ENCODE data around the gene CAMTA2.

Gene CAMTA2

DNA sequence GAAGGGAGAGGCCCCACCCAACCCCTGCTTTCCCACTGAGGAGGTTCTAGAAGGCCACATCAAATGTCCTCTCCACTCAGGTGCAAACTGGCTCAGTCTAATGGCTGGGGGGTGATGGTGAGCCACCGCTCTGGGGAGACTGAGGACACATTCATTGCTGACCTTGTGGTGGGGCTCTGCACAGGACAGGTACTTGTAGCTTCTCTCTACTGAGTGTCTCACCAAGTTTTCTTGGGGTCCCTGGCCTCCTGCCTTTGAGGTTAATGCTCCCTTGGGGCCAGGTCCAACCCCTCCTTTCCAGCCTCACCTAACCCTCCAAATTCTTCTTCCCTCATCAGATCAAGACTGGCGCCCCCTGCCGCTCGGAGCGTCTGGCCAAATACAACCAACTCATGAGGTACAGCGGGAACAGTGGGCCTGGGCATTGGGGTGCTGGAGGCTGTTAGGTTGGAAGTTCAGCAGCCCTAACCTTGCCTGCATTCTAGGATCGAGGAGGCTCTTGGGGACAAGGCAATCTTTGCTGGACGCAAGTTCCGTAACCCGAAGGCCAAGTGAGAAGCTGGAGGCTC is 30.9 kb downstream of the CAMTA2 start:
- Mint-ChIP-seq H3K36me3 (ENCODE audit: insufficient read depth) (peaks cover 18% of the 10 kb centered on the region), H3K9me3 (no peaks in the 10 kb centered on the region), H3K4me1 (peaks cover 12% of the 10 kb centered on the region), H3K4me3 (no peak overlapping the region), H3K27me3 (no peaks in the 10 kb centered on the region), H3K27ac (ENCODE audit: low read depth) (peak overlapping the region; percentile 29)
- ATAC-seq (replicated peaks; ENCODE audit: extremely low read depth, poor library complexity, severe bottlenecking), result no peak
- no peak for DNase-seq (ENCODE audit: low spot score in 2 of 2)

DNA sequence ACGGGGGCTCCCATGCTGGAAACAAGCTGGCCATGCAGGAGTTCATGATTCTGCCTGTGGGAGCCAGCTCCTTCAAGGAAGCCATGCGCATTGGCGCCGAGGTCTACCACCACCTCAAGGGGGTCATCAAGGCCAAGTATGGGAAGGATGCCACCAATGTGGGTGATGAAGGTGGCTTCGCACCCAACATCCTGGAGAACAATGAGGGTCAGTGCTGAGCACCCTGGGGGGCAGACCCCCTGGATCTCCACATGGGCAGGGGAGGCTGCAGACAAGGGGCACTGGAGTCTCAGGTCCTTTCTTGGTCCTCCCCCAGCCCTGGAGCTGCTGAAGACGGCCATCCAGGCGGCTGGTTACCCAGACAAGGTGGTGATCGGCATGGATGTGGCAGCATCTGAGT is 32.4 kb downstream of the CAMTA2 start:
- H3K4me3 Mint-ChIP-seq, result no peak overlapping the region
- H3K27me3 Mint-ChIP-seq, result no peaks in the 10 kb centered on the region
- DNase-seq (ENCODE audit: low spot score in 2 of 2), result no peak
- H3K9me3 Mint-ChIP-seq, result no peaks in the 10 kb centered on the region
- peaks cover 19% of the 10 kb centered on the region for H3K36me3 Mint-ChIP-seq (ENCODE audit: insufficient read depth)
- no peak for ATAC-seq (replicated peaks; ENCODE audit: extremely low read depth, poor library complexity, severe bottlenecking)
- H3K4me1 Mint-ChIP-seq, result peaks cover 18% of the 10 kb centered on the region
- no peak overlapping the region for H3K27ac Mint-ChIP-seq (ENCODE audit: low read depth)

DNA sequence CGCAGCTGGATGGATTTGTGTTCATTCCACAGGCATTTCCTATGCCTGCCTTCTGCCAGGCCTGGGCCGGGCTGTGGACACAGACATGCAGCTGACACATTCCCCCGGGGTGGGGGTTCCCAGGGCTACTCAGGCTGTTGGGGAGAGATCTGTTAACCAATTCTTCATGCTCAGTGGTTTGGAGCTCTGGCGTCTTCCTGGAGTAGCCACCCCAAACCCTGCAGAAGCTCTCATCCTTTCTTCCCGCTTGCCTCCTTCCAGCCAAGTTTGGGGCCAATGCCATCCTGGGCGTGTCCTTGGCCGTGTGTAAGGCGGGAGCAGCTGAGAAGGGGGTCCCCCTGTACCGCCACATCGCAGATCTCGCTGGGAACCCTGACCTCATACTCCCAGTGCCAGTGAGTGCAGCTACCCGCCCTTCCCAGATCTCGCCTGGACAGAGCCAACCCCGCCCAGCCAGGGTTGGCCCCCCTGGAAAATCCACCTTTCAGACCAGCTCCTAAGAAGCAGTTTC is 34.0 kb downstream of the CAMTA2 start:
- Mint-ChIP-seq H3K4me3 (no peak overlapping the region), H3K36me3 (ENCODE audit: insufficient read depth) (peaks cover 18% of the 10 kb centered on the region), H3K9me3 (no peaks in the 10 kb centered on the region), H3K4me1 (peaks cover 21% of the 10 kb centered on the region), H3K27ac (ENCODE audit: low read depth) (no peak overlapping the region), H3K27me3 (no peaks in the 10 kb centered on the region)
- DNase-seq (ENCODE audit: low spot score in 2 of 2), result no peak
- no peak for ATAC-seq (replicated peaks; ENCODE audit: extremely low read depth, poor library complexity, severe bottlenecking)

DNA sequence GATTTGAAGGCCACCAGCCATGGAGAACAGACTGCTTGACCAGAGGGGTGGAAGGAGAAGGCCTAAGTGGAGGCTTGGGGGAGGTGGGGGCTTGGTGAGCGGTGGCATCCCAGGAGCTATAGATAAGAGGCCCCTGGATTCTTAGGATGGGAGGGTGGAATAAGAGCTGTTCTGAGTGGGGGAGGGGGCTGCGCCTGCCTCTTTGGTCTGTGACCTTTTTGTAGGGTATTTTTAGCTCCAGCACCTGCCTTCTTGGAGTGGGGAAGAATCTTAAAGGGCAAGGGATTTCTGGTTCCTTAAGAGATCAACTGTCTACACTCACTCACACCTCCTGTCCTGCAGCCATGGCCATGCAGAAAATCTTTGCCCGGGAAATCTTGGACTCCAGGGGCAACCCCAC is 36.0 kb downstream of the CAMTA2 start:
- Mint-ChIP-seq H3K9me3 (no peaks in the 10 kb centered on the region), H3K36me3 (ENCODE audit: insufficient read depth) (peaks cover 29% of the 10 kb centered on the region), H3K27me3 (no peaks in the 10 kb centered on the region), H3K4me1 (peaks cover 25% of the 10 kb centered on the region), H3K4me3 (peak overlapping the region; percentile 94), H3K27ac (ENCODE audit: low read depth) (no peak overlapping the region)
- DNase-seq (ENCODE audit: low spot score in 2 of 2) (no peak), ATAC-seq (replicated peaks; ENCODE audit: extremely low read depth, poor library complexity, severe bottlenecking) (no peak)

DNA sequence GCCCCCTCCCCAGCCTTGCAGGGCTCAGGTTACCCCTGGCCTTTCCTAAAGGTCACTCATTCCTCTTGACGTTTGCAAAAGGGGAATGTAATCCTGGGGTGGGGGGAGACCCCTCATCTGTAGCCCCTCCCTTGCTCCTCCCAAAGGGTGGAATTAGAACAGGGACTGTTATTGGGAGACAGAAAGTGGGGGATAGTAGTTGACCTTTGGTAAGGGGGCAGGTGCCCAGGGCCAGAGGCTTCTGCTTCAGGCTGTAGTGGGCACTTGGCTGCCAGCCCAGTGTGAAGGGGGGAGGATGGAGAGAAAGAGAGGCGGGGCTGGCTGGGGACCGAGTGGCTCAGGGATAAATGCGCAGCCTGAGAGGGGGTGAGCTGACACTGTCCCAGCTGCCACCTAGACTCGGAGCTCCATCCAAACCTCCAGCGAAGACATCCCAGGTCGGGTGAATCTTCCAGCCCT is 36.7 kb downstream of the CAMTA2 start, which contains the start of gene ENO3:
ENO3 (plus strand) TSS at position 374 of the 459 bp plus-strand sequence. CDS start 711 bp downstream, outside the sequence.
- Mint-ChIP-seq H3K9me3 (no peaks in the 10 kb centered on the region), H3K36me3 (ENCODE audit: insufficient read depth) (peaks cover 37% of the 10 kb centered on the region), H3K4me3 (peak within 1 kb of the TSS; percentile 94), H3K27ac (ENCODE audit: low read depth) (peak within 1 kb of the TSS; percentile 94), H3K27me3 (no peaks in the 10 kb centered on the region), H3K4me1 (peaks cover 28% of the 10 kb centered on the region)
- DNase-seq (ENCODE audit: low spot score in 2 of 2), result no peak
- ATAC-seq (replicated peaks; ENCODE audit: extremely low read depth, poor library complexity, severe bottlenecking), result no peak

DNA sequence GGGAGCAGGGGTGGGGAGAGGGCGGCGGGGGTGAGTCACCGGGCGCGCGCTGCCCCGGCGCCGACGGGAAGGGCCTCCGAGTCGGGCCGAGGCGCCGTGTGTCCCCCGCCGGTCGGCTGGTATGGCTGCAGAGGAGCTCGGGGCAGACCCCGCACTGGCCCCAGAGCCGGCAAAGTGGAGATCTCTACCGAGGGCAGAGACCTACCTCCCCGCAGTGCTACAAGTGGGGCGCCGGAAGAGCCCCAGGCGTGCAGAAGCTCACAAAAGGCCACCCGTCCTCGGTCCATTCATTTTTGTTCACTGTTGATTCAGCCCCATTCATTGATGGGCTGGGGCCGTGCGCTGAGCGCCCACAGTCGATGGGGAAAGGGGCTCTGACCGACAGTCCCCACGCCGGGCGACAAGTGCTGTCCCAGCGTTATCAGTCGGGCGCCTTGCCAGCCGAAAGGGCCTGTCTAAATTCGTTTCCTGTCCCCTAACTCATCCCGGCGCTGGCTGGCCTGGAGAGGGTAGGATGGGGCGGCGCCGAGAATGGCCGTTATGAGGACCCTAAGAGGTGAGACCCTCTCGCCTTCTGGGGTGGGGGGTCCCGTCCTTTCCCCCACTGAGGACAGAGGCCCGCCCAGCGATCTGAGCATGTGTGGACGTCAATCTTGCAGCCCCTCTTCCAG is 37.3 kb downstream of the CAMTA2 start:
- H3K4me1 Mint-ChIP-seq, result peaks cover 34% of the 10 kb centered on the region
- no peaks in the 10 kb centered on the region for H3K27me3 Mint-ChIP-seq
- H3K9me3 Mint-ChIP-seq, result no peaks in the 10 kb centered on the region
- ATAC-seq (replicated peaks; ENCODE audit: extremely low read depth, poor library complexity, severe bottlenecking) (peak; percentile 3), DNase-seq (ENCODE audit: low spot score in 2 of 2) (no peak)
- H3K36me3 Mint-ChIP-seq (ENCODE audit: insufficient read depth), result peaks cover 42% of the 10 kb centered on the region
- peak overlapping the region; percentile 94 for H3K27ac Mint-ChIP-seq (ENCODE audit: low read depth)
- peak overlapping the region; percentile 94 for H3K4me3 Mint-ChIP-seq

DNA sequence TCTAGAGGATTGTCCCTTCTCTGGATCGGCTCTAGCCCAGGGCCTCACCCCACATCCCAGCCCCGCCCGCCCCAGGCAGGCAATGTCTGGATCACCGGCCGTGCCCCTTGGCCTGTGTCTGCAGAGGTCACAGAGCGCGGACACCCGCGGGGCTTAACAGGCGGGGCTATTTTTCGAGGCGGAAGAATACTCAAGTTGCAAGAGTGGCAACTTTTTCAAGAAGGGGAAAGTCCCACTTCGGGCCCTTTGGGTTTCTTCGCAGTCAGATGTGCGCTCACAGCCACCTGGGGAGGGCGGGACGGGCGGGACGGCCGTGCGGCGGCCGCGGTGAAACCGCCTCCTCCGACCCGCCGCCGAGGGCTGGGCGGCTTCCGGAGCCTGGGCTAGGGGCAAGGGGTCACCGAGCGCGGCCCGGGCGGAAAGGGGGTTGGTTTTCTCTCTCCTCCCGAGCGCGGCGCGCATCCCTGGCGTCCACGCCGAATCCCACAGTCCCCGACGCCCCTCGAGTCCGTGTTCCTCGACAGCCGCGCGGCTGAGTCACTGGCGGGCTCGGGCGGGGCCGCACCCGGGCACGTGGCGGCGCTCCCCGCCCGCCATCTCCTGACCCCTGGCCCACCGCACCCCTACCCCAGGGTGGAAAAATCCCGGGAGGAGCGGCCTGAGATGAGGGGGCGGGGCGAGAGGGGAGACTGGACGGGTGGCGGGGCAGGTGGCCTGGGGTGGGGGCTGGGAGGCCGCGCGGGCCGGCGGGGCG is 38.0 kb downstream of the CAMTA2 start:
- DNase-seq (ENCODE audit: low spot score in 2 of 2) (peak; percentile 62 to 74), ATAC-seq (replicated peaks; ENCODE audit: extremely low read depth, poor library complexity, severe bottlenecking) (peak; percentile 55)
- H3K27me3 Mint-ChIP-seq, result no peaks in the 10 kb centered on the region
- peak overlapping the region; percentile 94 for H3K4me3 Mint-ChIP-seq
- H3K4me1 Mint-ChIP-seq, result peaks cover 41% of the 10 kb centered on the region
- no peaks in the 10 kb centered on the region for H3K9me3 Mint-ChIP-seq
- H3K27ac Mint-ChIP-seq (ENCODE audit: low read depth), result peak overlapping the region; percentile 94
- H3K36me3 Mint-ChIP-seq (ENCODE audit: insufficient read depth), result peaks cover 46% of the 10 kb centered on the region

DNA sequence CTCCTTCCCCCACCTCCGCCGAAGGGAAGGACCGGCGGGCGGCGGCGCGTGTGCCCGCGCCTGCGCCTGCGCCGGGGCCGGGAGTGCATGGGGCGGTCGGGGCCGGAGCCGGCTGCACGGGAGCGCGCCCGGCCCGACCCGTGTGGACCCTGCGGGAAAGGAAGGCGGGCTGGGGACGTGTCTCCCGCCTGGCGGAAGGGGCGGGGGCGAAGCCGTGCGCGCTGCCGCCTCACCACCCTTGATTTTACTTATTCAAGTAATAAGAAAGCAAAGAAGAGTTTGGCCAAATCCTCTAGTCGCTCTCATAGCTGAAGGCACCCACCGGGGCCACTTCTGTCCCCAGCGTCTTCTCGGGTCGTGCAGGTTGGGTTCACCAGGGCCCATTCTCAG is 38.5 kb downstream of the CAMTA2 start:
- ATAC-seq (replicated peaks; ENCODE audit: extremely low read depth, poor library complexity, severe bottlenecking) (peak; percentile 41), DNase-seq (ENCODE audit: low spot score in 2 of 2) (peak; percentile 55 to 74)
- Mint-ChIP-seq H3K9me3 (no peaks in the 10 kb centered on the region), H3K4me1 (peaks cover 47% of the 10 kb centered on the region), H3K36me3 (ENCODE audit: insufficient read depth) (peaks cover 51% of the 10 kb centered on the region), H3K27me3 (no peaks in the 10 kb centered on the region), H3K27ac (ENCODE audit: low read depth) (peak overlapping the region; percentile 94), H3K4me3 (peak overlapping the region; percentile 94)

DNA sequence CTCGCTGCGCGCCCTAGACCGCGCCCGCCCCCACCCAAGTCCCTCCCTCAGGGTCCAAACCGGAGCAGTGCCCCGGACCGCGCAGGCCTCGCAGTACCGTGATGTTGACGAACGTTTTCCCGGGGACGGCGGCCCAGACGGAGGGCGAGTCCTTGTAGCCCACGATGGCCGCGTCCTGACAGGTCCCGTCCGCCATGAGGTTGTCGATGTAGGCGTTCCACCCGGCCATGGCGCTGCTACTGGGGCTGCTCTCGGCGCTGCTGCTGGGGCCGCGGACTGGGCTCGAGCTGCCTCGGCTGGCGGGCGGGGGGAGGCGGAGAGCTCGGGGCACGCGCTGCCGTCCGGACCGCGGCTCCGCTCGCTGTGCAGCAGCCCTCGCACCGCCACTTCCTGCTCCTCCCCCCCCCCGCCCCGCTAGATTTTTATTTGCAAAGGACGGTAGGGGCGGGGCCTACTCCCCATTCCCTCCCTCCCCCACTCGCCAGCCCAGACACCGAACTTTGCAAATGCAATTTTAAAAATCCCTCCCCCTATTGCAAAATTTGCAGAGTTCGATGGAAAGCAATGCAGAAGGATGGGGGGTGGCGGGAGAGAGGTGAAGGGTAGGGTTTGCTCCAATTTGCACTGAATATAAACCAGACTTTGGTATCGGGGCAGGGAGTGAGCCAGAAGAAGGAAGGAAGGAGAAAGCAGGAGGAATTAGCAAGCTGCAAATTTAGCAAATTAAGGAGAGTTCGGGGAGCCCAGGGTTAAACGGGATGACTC is 39.1 kb downstream of the CAMTA2 start, which contains the start of gene PFN1:
PFN1 (minus strand) TSS at position 365 of the 765 bp plus-strand sequence; CDS start at position 229, 136 bp downstream.
- peak within 1 kb of the TSS; percentile 94 for H3K27ac Mint-ChIP-seq (ENCODE audit: low read depth)
- H3K27me3 Mint-ChIP-seq, result no peaks in the 10 kb centered on the region
- peak; percentile 52 for ATAC-seq (replicated peaks; ENCODE audit: extremely low read depth, poor library complexity, severe bottlenecking)
- H3K4me1 Mint-ChIP-seq, result peaks cover 52% of the 10 kb centered on the region
- peaks cover 53% of the 10 kb centered on the region for H3K36me3 Mint-ChIP-seq (ENCODE audit: insufficient read depth)
- H3K4me3 Mint-ChIP-seq, result peak within 1 kb of the TSS; percentile 94
- no peaks in the 10 kb centered on the region for H3K9me3 Mint-ChIP-seq
- DNase-seq (ENCODE audit: low spot score in 2 of 2), result peak; percentile 61 to 83

DNA sequence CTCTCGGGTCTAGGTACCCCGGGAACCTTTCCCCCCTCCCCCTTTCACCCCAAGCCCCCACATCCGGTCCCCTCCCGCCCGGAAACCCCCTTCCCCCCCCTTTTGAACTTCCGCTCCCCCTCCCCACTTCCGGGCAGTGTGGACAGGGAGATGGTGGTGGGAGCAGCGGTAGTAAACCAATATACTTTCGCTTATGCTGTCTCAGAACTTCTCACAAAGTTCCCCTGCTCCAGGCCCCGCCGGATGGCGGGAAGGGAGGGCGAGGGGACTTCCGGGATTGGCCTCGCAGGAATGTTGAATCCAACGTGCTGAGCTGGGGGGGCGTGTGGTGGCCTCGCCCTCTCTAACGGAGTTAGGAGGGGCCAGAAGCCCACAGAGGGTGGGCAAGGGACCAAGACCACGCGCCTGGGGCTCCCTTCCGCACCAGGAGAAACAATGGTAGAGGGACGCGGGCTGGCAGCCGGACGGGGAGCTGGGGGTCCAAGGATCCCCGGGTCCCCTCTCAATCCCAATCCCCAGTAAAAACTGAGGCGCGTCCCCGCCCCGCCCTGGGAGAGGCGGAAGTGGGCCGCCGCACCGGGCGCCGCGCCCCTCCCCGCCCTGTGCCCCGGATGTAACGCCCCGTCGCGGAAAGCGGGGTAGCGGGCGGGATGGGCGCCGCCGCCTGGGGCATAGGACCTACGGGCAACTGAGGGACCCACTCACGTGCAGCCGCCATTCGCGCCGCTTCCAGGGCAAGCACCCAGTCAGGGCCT is 39.9 kb downstream of the CAMTA2 start:
- H3K4me1 Mint-ChIP-seq, result peaks cover 60% of the 10 kb centered on the region
- ATAC-seq (replicated peaks; ENCODE audit: extremely low read depth, poor library complexity, severe bottlenecking) (peak; percentile 11), DNase-seq (ENCODE audit: low spot score in 2 of 2) (peak in 1 of 2 donors; percentile 43)
- H3K9me3 Mint-ChIP-seq, result no peaks in the 10 kb centered on the region
- H3K27me3 Mint-ChIP-seq, result no peaks in the 10 kb centered on the region
- peak overlapping the region; percentile 94 for H3K4me3 Mint-ChIP-seq
- H3K36me3 Mint-ChIP-seq (ENCODE audit: insufficient read depth), result peaks cover 57% of the 10 kb centered on the region
- H3K27ac Mint-ChIP-seq (ENCODE audit: low read depth), result peak overlapping the region; percentile 77

DNA sequence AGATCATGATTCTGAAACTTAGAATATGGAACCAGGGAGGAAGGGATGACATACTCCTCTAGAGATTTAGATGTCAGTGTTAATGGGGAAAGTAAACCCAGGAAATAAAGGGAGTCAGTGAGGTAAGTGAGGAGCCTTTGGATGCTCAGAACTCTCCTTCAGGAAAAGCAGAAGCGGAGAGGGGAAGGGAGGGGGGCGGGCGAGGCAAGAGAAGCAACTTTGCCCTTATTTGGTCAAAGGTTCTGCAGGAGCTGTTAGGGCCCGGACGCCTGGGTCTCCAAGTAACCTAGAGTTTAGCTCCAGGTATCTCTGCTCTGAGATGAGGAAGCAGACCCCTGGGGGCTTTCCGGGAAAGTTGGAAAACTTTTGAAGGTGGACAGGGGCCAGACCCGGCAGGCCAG is 40.5 kb downstream of the CAMTA2 start:
- DNase-seq (ENCODE audit: low spot score in 2 of 2) (no peak), ATAC-seq (replicated peaks; ENCODE audit: extremely low read depth, poor library complexity, severe bottlenecking) (no peak)
- Mint-ChIP-seq H3K27ac (ENCODE audit: low read depth) (peak overlapping the region; percentile 77), H3K27me3 (no peaks in the 10 kb centered on the region), H3K4me1 (peaks cover 66% of the 10 kb centered on the region), H3K4me3 (peak overlapping the region; percentile 94), H3K9me3 (no peaks in the 10 kb centered on the region), H3K36me3 (ENCODE audit: insufficient read depth) (peaks cover 57% of the 10 kb centered on the region)

Measured in central memory CD8-positive, alpha-beta T cell (primary cell).